Activated CD8-positive, alpha-beta memory T cell treated with anti-CD3 and anti-CD28 coated beads for 24 hours (primary cell): ENCODE results near the gene APOBEC3H.

Experiments
- DNase-seq: peaks from one replicate; pipeline ENCODE4 v3.0.0-alpha.2; 2020

Gene APOBEC3H

DNA sequence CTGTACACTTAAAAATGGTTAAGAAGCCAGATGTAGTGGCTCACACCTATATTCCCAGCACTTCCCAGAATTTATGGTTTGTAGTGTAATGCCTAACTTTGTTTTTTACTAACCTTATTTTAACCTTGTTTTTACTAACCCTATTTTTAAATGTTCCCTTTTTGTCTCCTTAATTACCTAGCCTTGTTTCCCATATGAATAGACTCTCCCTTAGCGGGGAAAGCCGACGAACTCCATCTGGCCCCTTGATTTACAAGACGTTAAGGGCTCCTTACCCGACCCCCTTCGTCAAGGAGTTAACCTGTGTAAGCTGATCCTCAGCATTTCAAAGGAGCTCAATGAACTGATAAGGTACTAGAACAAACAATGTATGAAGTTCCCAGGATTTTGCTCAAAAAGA lies 17.1 kb downstream of the APOBEC3H start:
- no peak for DNase-seq

- DNase-seq, result no peak
Observed at GRCh38 chr22:39115570-39115969, 18.5 kb downstream of the APOBEC3H start.

GRCh38 chr22:39115977-39116621 lies 19.1 kb downstream of the APOBEC3H start:
- peak; percentile 67 for DNase-seq

DNA sequence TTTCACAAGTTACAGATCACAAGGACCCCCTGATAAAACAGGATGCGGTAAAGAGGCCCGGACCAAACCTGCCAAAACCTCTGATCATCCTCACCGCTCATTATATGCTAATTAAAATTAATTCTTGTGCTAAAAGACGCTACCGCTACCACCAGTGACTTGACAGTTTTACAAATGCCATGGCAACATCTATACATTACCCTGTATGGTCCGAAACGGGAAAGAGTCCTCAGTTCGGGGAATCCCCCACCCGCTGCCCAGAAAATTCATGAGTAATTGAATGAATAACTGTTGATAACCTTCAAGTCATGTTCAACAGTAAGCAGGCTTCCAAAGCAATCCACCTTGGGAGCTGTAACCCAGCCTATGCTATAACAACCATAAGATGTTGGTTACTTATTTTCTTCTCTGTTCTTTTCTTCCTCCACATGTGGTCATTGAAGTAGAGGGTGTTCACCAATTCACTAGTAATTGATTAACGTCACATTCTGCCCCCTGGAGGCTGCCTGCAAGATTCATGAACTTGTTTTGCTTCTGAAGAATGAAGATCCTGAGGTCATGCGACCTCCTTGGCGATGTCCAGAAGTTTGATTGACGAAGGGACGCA lies 20.6 kb downstream of the APOBEC3H start:
- peak; percentile 84 for DNase-seq

GRCh38 chr22:39120983-39121382 lies 23.9 kb downstream of the APOBEC3H start:
- DNase-seq, result no peak

DNA sequence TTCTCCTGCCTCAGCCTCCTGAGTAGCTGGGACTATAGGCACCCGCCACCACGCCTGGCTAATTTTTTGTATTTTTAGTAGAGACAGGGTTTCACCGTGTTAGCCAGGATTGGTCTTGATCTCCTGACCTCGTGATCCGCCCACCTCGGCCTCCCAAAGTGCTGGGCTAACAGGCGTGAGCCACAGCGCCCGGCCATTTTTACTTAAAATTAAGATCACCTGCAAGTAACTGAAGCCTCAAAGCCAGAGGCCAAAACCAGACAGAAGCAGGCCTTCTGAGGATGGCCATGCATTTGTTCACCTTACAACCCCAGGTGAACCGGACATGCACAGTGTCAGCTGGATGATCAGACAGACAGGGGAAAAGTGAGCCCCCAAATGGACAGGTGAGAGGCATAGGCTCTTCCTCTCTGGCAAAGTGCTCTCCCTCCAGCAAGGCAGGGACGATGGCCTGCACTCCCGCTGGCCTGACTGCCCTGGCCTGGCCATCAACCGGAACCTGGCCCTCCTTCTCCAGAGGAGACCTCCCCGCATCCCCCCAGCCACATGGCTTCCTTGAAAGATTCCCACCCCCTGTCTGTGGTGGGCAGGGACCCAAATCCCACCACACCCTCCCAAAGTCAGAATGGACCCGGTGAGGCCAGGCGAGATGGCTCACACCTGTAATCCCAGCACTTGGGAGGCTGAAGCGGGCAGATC lies 25.9 kb downstream of the APOBEC3H start:
- no peak for DNase-seq

GRCh38 chr22:39123751-39124581 lies 26.9 kb downstream of the APOBEC3H start:
- no peak for DNase-seq

- DNase-seq, result no peak
Observed at GRCh38 chr22:39125622-39126021, 28.6 kb downstream of the APOBEC3H start.

GRCh38 chr22:39128508-39128907 lies 31.5 kb downstream of the APOBEC3H start:
- DNase-seq, result no peak

- DNase-seq, result no peak
Observed at GRCh38 chr22:39129081-39129480, 32.0 kb downstream of the APOBEC3H start.

GRCh38 chr22:39129746-39130145 lies 32.7 kb downstream of the APOBEC3H start:
- no peak for DNase-seq

DNA sequence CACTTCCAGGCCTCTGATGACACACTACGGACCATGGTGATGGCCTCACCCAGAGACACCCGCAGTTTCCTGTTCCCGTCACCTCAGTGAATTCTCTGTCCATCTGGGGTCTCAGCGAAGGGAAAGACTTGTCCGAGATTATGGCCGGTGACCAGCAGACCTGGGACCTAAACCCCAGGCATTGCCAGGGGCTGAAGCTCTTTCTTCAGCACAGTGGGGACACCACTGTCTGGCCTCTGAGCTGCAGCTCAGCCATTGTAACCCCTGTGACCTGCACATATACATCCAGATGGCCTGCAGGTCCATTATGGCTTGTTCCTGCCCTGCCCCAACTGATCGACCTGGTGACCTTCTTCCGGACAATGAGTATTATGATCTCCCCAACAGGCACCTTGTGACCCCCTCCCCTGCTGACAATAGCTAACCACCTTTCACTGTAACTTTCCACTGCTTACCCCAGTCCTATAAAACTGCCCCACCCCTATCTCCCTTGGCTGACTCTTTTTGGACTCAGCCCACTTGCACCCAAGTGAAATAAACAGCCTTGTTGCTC lies 33.2 kb downstream of the APOBEC3H start:
- DNase-seq, result no peak

DNA sequence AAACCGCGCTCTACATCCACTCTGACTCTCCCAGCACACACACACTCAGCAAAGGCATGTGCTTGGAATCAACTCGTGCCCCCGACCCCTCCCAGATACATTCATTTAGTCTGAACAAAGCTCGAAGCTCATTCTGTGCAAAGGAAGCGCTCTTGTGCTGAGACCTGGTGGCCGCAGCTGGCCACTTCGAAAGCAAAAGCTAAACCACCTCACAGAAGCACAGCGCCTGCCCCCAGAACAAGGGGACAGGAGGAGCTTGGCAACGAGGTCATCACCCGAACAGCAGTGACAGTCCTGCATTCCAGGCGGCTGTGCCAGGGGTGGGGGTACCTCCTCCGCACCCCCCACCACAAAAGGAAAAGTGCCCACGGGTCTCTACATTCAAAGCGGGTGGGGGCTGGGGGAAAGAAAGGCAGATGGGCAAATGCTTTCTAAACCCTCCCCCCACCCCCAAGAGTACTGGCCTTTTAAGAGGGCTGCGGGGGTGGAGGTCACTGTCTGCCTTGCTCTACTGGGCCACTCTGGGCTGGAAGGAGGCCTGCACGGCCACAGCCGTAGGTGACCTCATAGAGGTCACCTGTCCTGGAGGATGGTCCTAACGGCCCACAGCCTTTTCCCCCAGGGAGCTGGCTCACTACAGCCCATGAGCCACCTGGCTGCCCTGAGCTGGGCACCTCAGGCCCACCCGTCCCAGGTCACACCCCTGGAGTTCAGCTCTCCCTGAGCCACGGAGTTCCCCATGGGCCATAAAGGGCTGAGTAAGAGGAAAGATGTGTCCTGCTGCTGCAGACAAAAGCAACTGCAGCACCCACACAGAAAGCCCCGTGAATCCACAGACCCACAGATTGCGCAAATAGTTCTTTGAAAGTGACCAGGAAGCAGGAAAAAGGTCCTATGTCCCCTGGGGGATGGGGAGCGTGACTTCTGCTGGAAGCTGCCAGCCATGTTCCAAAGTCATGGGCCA lies 34.1 kb downstream of the APOBEC3H start:
- DNase-seq, result no peak

- DNase-seq, result no peak
Observed at GRCh38 chr22:39132281-39132680, 35.2 kb downstream of the APOBEC3H start.

- DNase-seq, result no peak
Observed at GRCh38 chr22:39132871-39133524, 36.0 kb downstream of the APOBEC3H start.

- no peak for DNase-seq
Observed at GRCh38 chr22:39133871-39134270, 36.8 kb downstream of the APOBEC3H start.

GRCh38 chr22:39134366-39135091 lies 37.5 kb downstream of the APOBEC3H start:
- no peak for DNase-seq

- DNase-seq, result peak; percentile 73
Observed at GRCh38 chr22:39135092-39135896, 38.2 kb downstream of the APOBEC3H start.

GRCh38 chr22:39136317-39136716 lies 39.3 kb downstream of the APOBEC3H start:
- no peak for DNase-seq
